A204.1 (cell line): ENCODE results near the gene DDX6.
"Not testable (repeated sequence)": the region's sequence is repeated elsewhere in the genome, so short reads cannot be mapped to it uniquely, and the experiment has no call there.

Experiments used
- FAIRE-seq: peaks from 2 replicates; lab custom pipeline; 2012; peaks lifted over from hg19 to GRCh38; lab: Jason Lieb, UNC

Gene DDX6, protein sequence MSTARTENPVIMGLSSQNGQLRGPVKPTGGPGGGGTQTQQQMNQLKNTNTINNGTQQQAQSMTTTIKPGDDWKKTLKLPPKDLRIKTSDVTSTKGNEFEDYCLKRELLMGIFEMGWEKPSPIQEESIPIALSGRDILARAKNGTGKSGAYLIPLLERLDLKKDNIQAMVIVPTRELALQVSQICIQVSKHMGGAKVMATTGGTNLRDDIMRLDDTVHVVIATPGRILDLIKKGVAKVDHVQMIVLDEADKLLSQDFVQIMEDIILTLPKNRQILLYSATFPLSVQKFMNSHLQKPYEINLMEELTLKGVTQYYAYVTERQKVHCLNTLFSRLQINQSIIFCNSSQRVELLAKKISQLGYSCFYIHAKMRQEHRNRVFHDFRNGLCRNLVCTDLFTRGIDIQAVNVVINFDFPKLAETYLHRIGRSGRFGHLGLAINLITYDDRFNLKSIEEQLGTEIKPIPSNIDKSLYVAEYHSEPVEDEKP

GRCh38 chr11:118791111-118791960 lies at the start of gene DDX6:
TSS of gene DDX6 (minus strand) at chr11:118791164. CDS start at chr11:118786251, 4,913 bp downstream.
- no peak for FAIRE-seq

DNA sequence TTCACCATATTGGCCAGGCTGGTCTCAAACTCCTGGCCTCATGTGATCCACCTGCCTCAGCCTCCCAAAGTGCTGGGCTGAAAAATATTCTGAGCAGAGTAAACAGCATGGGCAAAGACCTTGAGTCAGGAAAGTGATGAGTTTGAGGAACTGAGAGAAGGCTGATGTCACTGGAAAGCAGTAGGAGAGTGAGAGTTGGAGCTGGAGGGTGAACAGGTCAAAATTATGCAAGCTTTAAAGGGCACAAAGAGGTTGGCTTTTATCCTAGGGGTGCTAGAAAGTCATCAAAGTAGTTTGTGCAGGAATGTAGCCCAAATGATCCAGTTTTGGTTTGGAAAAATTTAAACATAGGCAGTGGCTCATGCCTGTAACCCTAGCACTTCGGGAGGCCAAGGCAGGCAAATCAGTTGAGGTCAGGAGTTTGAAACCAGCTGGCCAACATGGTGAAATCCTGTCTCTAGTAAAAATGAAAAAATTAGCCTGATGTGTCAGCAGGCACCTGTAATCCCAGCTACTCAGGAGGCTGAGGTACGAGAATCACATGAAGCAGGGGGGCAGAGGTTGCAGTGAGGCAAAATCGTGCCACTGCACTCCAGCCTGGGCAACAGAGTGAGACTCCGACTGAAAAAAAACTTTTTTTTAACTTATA lies 48.1 kb upstream of the DDX6 start:
- no peak for FAIRE-seq

DNA sequence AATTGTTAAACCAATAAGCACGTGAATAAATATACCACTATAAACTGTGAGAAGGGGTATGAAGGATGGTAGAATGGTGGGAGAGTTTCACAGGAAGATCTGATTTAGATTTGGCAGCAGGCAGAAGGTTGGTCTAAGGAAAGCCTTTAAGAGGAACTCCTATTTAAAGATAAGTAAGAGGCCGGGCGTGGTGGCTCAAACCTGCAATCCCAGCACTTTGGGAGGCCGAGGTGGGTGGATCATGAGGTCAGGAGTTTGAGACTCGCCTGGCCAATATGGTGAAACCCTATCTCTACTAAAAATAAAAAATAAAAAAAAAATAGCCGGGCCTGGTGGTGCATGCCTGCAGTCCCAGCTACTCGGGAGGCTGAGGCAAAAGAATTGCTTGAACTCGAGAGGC lies 46.9 kb upstream of the DDX6 start:
- no peak for FAIRE-seq

DNA sequence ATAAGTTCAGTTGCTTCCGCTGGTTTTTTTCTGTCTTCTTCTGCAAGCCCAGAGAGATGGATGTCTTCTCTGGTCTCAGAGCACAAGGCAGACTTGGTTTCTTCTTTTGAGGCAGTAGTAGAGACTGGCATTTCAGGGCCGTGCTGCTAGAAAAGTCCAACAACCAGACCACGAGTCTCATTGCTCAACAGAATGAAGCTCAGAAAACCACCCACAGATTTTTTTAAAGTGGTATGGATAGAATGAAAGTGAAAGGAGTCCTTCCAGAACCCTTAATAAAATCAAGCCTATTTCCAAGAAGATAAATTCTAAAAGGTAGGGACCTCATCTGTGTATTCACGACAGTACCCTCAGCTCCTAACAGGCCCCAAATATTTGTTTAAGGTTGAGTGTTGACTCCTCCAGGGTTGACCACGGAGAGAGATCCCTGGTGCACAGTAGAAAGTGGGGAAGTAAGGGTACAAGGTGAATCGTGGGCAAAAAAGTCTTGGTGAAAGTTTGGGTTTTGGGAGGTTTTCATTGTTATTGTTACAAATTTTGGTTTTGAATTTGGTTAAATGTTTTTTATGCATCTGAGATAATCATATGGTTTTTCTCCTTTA lies 43.6 kb upstream of the DDX6 start:
- FAIRE-seq, result no peak

- FAIRE-seq, result no peak
Observed at GRCh38 chr11:118827118-118827517, 36.2 kb upstream of the DDX6 start.

DNA sequence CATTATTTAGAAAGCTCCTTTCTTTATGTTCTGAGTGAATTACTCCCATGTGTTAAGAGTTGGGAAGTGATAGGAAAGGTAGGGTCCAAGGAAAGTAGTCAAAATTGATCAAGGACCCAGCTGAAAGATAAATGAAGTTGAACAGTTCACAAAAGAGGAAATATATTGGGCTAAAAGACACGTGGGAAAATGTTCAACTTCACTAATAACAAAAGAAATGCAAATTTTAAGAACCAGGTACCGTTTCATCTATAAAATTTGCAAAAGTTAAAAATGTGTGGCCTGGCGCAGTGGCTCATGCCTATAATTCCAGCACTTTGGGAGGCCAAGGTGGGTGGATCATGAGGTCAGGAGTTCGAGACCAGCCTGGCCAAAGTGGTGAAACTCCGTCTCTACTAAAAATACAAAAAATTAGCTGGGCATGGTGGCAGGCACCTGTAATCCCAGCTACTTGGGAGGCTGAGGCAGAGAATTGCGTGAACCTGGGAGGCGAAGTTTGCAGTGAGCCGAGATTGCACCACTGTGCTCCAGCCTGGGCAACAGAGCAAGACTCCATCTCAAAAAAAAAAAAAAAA lies 32.1 kb upstream of the DDX6 start:
- FAIRE-seq, result not testable (repeated sequence)

DNA sequence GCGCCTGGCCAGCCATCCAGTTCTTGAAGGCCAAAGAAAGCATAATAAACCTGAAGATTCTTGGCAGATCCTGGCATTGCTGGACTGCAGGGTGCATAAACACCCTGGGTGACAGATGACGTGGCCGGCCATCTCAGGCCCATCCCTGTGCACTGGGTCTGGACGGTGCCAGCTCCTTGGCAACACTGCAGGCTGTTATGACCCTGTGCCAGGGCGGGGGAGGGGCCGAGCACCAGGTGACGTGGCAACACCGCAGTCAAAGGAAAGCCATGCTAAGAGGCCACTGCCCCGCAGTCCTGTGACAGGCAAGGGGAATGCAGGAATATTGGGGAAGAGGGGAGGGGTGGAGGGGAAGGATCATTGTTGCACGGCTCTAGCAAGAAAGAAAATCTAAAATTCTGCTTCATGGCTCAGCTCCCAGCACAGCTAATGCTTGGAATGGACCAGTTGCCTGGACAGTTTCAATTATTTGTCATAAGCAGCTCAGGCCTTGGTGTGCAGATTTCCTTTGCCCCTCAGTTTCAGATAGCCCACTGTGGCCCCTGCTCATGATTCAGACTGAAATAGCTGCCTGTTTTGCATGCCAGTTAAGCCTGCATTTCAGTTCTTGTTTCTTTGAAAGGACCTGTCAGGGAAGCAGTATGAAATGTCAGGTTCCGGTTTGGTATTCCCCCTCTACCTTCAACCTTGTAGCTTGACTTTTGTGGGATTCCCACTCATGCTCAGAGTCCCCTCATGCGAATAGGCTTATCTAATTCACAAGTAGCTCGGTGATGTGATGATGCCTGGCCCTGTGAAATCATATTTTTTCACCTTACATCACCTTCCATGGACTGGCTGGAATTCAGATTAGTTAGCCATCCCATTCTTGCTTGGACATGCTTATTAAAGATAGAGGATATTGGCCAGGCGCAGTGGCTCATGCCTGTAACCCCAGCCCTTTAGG lies 29.7 kb upstream of the DDX6 start:
- no peak for FAIRE-seq

GRCh38 chr11:118820025-118820379 lies 29.0 kb upstream of the DDX6 start:
- FAIRE-seq, result not testable (repeated sequence)

DNA sequence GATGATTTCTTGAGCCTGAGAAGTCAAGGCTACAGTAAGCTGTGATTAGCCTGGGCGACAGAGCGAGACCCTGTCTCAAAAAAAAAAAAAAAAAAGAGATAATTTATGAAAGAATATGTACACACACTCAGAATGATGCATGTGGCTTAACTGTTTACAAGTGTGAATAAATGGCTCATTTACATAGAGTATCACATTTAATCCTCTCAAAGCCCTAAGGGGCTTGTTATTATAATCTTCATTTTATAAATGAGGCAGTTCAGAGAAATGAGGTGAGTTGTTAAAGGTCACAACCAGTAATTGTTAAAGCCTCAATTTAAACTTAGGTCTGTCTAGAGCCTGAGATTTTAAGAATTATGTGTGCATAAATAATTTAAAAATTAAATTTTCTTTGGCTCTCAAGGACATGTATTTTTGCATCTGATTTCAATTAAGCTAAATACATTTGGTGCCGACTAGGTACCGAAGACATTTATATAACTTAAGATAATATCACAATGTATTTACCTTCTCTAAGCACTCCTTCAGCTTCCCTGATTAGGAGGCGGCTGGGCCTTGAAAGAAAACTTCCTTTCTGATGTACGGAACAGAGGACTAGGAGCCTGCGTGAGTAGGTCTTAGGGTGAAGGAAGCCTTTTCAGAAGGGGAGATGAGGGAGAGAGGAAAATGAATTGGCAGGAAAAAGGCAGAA lies 28.5 kb upstream of the DDX6 start:
- no peak for FAIRE-seq

- peak; percentile 65 for FAIRE-seq
Observed at GRCh38 chr11:118818130-118818529, 27.2 kb upstream of the DDX6 start.

- no peak for FAIRE-seq
Observed at GRCh38 chr11:118813551-118813950, 22.6 kb upstream of the DDX6 start.

DNA sequence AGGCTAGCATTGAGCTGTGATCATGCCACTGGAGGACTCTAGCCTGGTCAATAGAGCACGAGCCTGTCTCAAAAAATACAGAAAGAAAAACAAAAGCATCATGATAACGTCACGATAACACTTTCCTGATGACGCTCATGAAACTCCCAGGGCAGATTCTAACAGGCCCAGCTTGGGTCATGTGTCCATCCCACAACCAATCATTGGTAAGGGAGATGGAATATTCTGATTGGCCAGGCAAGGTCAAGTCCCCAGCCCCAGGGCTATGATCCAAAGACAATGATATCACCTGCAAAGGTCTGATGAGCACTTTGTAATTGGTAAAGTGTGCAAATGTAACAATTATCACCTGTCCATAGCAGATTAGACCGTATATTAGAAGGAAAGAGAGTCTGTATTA lies 21.5 kb upstream of the DDX6 start:
- no peak for FAIRE-seq

DNA sequence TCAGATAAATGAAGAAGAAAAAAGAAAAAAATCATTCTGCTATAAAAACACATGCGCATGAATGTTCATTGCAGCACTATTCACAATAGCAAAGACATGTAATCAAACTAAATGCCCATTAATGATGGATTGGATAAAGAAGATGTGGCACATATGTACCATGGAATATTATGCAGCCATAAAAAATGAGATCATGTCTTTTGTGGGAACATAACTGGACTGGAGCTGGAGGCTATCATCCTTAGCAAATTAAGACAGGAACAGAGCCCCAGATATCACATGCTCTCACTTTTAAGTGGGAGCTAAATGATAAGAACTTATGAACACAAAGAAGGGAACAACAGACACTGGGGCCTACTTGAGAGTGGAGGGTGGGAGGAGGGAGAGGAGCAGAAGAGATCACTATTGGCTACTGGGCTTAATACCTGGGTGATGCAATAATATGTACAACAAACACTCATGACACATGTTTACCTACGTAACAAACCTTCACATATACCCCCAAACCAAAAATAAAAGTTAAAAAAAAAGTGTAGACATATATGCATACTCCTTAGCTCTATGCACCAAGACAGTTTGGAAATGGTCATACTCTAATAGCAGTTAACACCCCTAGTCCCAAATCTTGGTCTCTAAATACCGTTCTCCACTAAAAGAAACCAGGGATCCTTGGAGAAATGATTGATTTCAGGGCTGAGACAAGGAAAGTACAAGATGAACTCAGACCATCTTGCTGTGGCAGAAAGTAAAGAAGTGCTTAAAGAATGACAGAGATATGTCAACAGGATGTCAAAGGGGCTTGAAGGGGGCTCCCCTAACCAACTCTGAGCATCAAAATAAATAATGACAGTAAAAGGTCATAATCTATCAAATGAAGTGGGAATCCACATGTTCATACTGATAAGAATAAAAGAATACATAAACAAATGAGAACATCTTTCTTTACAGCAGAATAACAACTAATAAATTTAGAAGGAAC lies 17.1 kb upstream of the DDX6 start:
- no peak for FAIRE-seq

DNA sequence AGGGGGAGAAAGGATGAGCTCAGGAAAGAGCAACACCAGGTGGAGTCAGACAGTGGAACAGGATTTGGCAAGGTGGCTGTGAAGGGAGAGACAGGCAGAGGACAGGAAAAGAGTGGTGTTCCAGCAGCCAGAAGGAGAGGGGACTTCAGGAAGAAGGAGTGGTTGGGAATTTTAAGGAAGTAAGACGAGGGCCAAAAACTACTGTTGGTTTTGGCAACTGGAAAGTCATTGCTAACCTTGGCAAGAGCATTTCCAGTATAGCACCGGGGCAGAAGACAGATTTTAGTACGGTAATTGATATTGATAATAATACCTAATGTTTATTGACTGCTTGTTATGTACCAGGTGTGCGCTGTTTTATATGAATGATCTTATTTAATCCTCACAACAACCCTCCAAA lies 15.4 kb upstream of the DDX6 start:
- no peak for FAIRE-seq

GRCh38 chr11:118804094-118804493 lies 13.1 kb upstream of the DDX6 start:
- FAIRE-seq, result no peak

DNA sequence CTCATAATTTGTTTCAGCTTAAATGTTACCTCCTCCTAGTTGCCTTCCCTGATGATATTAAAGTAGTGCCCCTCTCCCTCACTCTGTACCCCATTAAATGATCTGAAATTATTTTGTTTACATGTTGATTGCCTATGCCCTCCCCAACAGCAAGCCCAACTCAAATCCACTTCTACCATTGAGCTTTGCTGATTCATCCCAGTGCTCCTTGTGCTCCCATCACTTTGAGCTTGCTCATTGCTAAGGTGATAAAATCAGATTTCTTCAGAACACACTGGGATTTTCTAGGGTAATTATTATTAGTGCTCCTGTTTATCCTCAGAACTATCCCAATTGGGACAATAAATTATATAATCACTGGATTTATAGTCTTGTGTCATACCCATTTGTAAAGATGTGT lies 8.4 kb upstream of the DDX6 start:
- FAIRE-seq, result no peak

- FAIRE-seq, result no peak
Observed at GRCh38 chr11:118797510-118797909, 6.5 kb upstream of the DDX6 start.

GRCh38 chr11:118792570-118793124 lies 1.7 kb upstream of the DDX6 start:
- no peak for FAIRE-seq
